K562 (cell line): ENCODE results near the gene LTBR. TPM values are rescaled to one million over a fixed set of nuclear protein-coding genes. Genes with fewer than 3 reads are reported as not detected.
A peak's percentile ranks its signal among the peaks of the same experiment; 100 is the strongest.

Source experiments
- ATAC-seq: fragments of 200-7000 bp; cut with Tn5 transposase; 3 replicates; pipeline ENCODE4 v1.9.1; 2020; ENCODE audit warnings: moderate library complexity
- BruUV-seq: library from RNA; stranded (reverse); fragments of 400-500 nt; replicated peaks from 2 replicates; lab custom pipeline; 2021; lab: Mats Ljungman, UMichigan
- CTCF ChIA-PET: fragments of 300-600 bp; formaldehyde crosslinking; extraction: SDS; loops from one replicate; lab custom pipeline; 2021; ENCODE audit warnings: low intra/inter-chr PET ratio; lab: Yijun Ruan, JAX
- POLR2A ChIA-PET: fragments of 300-600, 350-650 bp; sonication (Branson Sonifier 250); formaldehyde crosslinking; extraction: SDS; loops from one replicate; lab custom pipeline; 2021; ENCODE audit warnings: antibody characterized with exemption, inconsistent platforms; lab: Yijun Ruan, JAX
- DNase-seq, 4 experiments: peaks; one replicate each; pipeline versions ENCODE4 v3.0.0 to v3.0.0-alpha.2; 2011 to 2018; ENCODE audit warnings: low spot score in 3 of 4, mixed read lengths in 3 of 4; ENCODE audit errors: extremely low read depth in 1 of 4
- FAIRE-seq: peaks from 2 replicates; lab custom pipeline; 2011; peaks lifted over from hg19 to GRCh38; lab: Jason Lieb, UNC
- H2AFZ ChIP-seq: 2 replicates; pipeline ENCODE4 v1.6.0; 2011; ENCODE audit warnings: low read depth, low read length, control low read depth, inconsistent platforms
- H3K27ac ChIP-seq: fragments of 200-600 bp; 3 replicates; pipeline ENCODE4 v1.8.0; 2011; ENCODE audit warnings: low read depth, mild to moderate bottlenecking, control low read depth, inconsistent platforms, low read length, moderate library complexity, mixed read lengths; ENCODE audit errors: extremely low read depth
- H3K27me3 ChIP-seq, 2 experiments: fragments of 300-600 bp in 1 of 2; 2 replicates in 1 of 2; 3 replicates in 1 of 2; pipeline versions ENCODE4 v1.6.0 to v1.8.0; 2011; ENCODE audit warnings: inconsistent platforms in 2 of 2, low read length in 2 of 2, mild to moderate bottlenecking in 1 of 2, mixed read lengths in 1 of 2, moderate library complexity in 1 of 2; ENCODE audit not compliant: control insufficient read depth in 2 of 2, insufficient read depth in 2 of 2
- H3K36me3 ChIP-seq: fragments of 300-600 bp; 3 replicates; pipeline ENCODE4 v1.8.0; 2011; ENCODE audit warnings: mild to moderate bottlenecking, low read length, inconsistent platforms; ENCODE audit not compliant: control insufficient read depth, insufficient read depth
- H3K4me1 ChIP-seq, 2 experiments: fragments of 200-600 bp in 1 of 2; replicated peaks in 1 of 2; 2 replicates in 1 of 2; 3 replicates in 1 of 2; pipeline versions ENCODE4 v1.5.1 to v1.8.0; 2011; ENCODE audit warnings: inconsistent platforms in 2 of 2, low read length in 2 of 2, mild to moderate bottlenecking in 1 of 2, mixed read lengths in 1 of 2, moderate library complexity in 1 of 2; ENCODE audit not compliant: control insufficient read depth in 2 of 2, insufficient read depth in 2 of 2
- H3K4me2 ChIP-seq: 2 replicates; pipeline ENCODE4 v1.6.1; 2011; ENCODE audit warnings: low read length, control low read depth, inconsistent platforms, mixed read lengths; ENCODE audit not compliant: insufficient read depth
- H3K4me3 ChIP-seq: fragments of 200-600 bp; sonication (generic), shearing (Covaris generic); 2 replicates; pipeline ENCODE4 v1.5.1; 2016; ENCODE audit warnings: control low read depth, inconsistent platforms
- H3K79me2 ChIP-seq: fragments of 200-600 bp; 3 replicates; pipeline ENCODE4 v1.8.0; 2011; ENCODE audit warnings: low read length, inconsistent platforms; ENCODE audit not compliant: control insufficient read depth, insufficient read depth
- H3K9ac ChIP-seq, 2 experiments: 2 replicates each; pipeline versions ENCODE4 v1.6.0 to v1.6.1; 2011; ENCODE audit warnings: low read depth in 2 of 2, low read length in 2 of 2, control low read depth in 1 of 2, inconsistent platforms in 1 of 2, mild to moderate bottlenecking in 1 of 2, mixed read lengths in 1 of 2; ENCODE audit not compliant: insufficient read depth in 1 of 2
- H3K9me1 ChIP-seq: one replicate; pipeline ENCODE4 v1.6.0; 2011; ENCODE audit warnings: inconsistent platforms, mild to moderate bottlenecking, low read length, moderate library complexity; ENCODE audit not compliant: control insufficient read depth, insufficient read depth
- H3K9me3 ChIP-seq: replicated peaks from 2 replicates; pipeline ENCODE4 v1.5.1; 2011; ENCODE audit warnings: low read depth, low read length, inconsistent platforms; ENCODE audit not compliant: control insufficient read depth, insufficient read depth
- H4K20me1 ChIP-seq: replicated peaks from 2 replicates; pipeline ENCODE4 v1.6.1; 2011; ENCODE audit warnings: low read length, inconsistent platforms, mixed read lengths; ENCODE audit not compliant: control insufficient read depth, insufficient read depth
- BRCA1 ChIP-seq, 2 experiments: fragments of 450-650 bp in 1 of 2; sonication (generic) in 1 of 2; formaldehyde crosslinking in 1 of 2; IDR thresholded peaks; 2 replicates each; pipeline versions ENCODE4 v1.5.0 to v1.6.1; 2017 to 2020; ENCODE audit warnings: mild to moderate bottlenecking in 1 of 2, missing genetic modification reagents in 1 of 2
- ZNF407 ChIP-seq: fragments of 450-650 bp; IDR thresholded peaks from 2 replicates; pipeline ENCODE4 v1.6.1; 2016; ENCODE audit warnings: low read depth
- WGBS: fragments of 100-300 bp; shearing (Covaris generic); methylation state at CpG from one replicate; pipeline ENCODE4 v1.1.6; 2016; ENCODE audit warnings: low coverage, mixed read lengths; ENCODE audit not compliant: insufficient coverage; ENCODE audit errors: missing lambda C conversion rate; 5-methylcytosine and 5-hydroxymethylcytosine counted together
- in situ Hi-C: fragments of 300-500 bp; cut with MboI; formaldehyde crosslinking; loops from 4 replicates; pipeline ENCODE4 v1.15.0; 2018; ENCODE audit warnings: inconsistent platforms, mixed read lengths
- intact Hi-C: fragments of 100-400 bp; cut with micrococcal nuclease; formaldehyde crosslinking; loops from 2 replicates; pipeline ENCODE4 v1.14.2; 2022
- polyA plus RNA-seq, 8 experiments: library from polyadenylated mRNA; depleted of rRNA in 4 of 8; stranded (reverse) in 5 of 8; unstranded in 3 of 8; fragments of >200 nt; fragmentation: Nextera tagmentation in 2 of 8; fragmentation: Illumina TruSeq in 1 of 8; extraction: Ambion mirVana in 2 of 8; extraction: Trizol in 1 of 8; gene quantifications; 2 replicates each; pipeline versions ENCODE4 v1.2.1 to v1.2.3, GENCODE V29; 2011 to 2014; ENCODE audit warnings: inconsistent platforms in 1 of 8, missing spikeins in 1 of 8
- total RNA-seq, 7 experiments: library from RNA; depleted of rRNA in 6 of 7; stranded (reverse); fragments of >200 nt in 6 of 7; fragmentation: Illumina TruSeq in 2 of 7; extraction: Trizol in 2 of 7; gene quantifications; 2 replicates each; pipeline versions ENCODE4 v1.2.1 to v1.2.3, GENCODE V29; 2011 to 2021; ENCODE audit warnings: low replicate concordance in 1 of 7

Gene LTBR
- total and polyA plus RNA-seq, 9 of the 15 experiments (the other 6 are each of a cell fraction or from before 2014, with no cell fraction given), result 0.96 to 69.0 (median 35.3) TPM

GRCh38 chr12:6368906-6369525, 14.9 kb upstream of the LTBR start:
- CTCF ChIA-PET, result no interaction called here
- H3K9me3 ChIP-seq, result no peaks in the 10 kb centered on the region
- intact Hi-C loops (no loop called here), in situ Hi-C loops (no loop called here)
- TF ChIP-seq BRCA1 (IDR thresholded peaks at IDR 0.05), result no peak
- TF ChIP-seq BRCA1 (CRISPR knock-in tag; IDR thresholded peaks at IDR 0.05), result no peak
- TF ChIP-seq ZNF407, result no peak
- peak overlapping the region; percentile 82 for H3K27ac ChIP-seq
- H3K4me3 ChIP-seq, result no peak overlapping the region
- H3K79me2 ChIP-seq, result no peaks in the 10 kb centered on the region
- ATAC-seq, result no peak
- H4K20me1 ChIP-seq, result no peaks in the 10 kb centered on the region
- peaks cover 27 to 38% of the 10 kb centered on the region in 2 experiments; a peak in 4 of 5 replicates for H3K4me1 ChIP-seq
- no peak overlapping the region for H3K4me2 ChIP-seq
- H3K9ac ChIP-seq, result peak overlapping the region in 1 of 2 experiments; percentile 48; a peak in 1 of 4 replicates
- no peaks in the 10 kb centered on the region for H3K36me3 ChIP-seq
- no peaks in the 10 kb centered on the region for H3K27me3 ChIP-seq
- H3K9me1 ChIP-seq, result peaks cover 4% of the 10 kb centered on the region
- no peak for FAIRE-seq
- no TSS peak for BruUV-seq
- peak overlapping the region; percentile 86 for H2AFZ ChIP-seq
- WGBS, result 75% methylated on average over 2 of the region's 9 CpGs
- POLR2A ChIA-PET, result interaction anchor here (0.6 to 1.6 kb wide), 2 partner anchors 12 to 25 kb away, joined by 3 to 6 read pairs; no protein-coding TSS in a partner anchor
- DNase-seq, result no peak
